Central memory CD4-positive, alpha-beta T cell (primary cell): ENCODE results near the gene ASCC3.
"Not testable (repeated sequence)": the region's sequence is repeated elsewhere in the genome, so short reads cannot be mapped to it uniquely, and the experiment has no call there.

Experiments used
- DNase-seq: peaks from one replicate; pipeline ENCODE4 v3.0.0; 2022

The ASCC3 gene

GRCh38 chr6:100881707-100882040 is 545 bp upstream of the ASCC3 start:
- peak; percentile 3 for DNase-seq

GRCh38 chr6:100880149-100880852 is 828 bp downstream of the ASCC3 start:
- no peak for DNase-seq

- DNase-seq: no peak
Measured at GRCh38 chr6:100879317-100879716, 1.8 kb downstream of the ASCC3 start.

- DNase-seq: no peak
Measured at GRCh38 chr6:100877851-100878250, 3.3 kb downstream of the ASCC3 start.

- DNase-seq: no peak
Measured at GRCh38 chr6:100876251-100876650, 4.9 kb downstream of the ASCC3 start.

GRCh38 chr6:100865525-100865924 is 15.6 kb downstream of the ASCC3 start:
- no peak for DNase-seq

- DNase-seq: no peak
Measured at GRCh38 chr6:100862063-100862462, 19.1 kb downstream of the ASCC3 start.

GRCh38 chr6:100856146-100856545 is 25.0 kb downstream of the ASCC3 start:
- no peak for DNase-seq

- DNase-seq: no peak
Measured at GRCh38 chr6:100851819-100852218, 29.3 kb downstream of the ASCC3 start.

- DNase-seq: no peak
Measured at GRCh38 chr6:100850174-100850573, 31.0 kb downstream of the ASCC3 start.

GRCh38 chr6:100846276-100846675 is 34.9 kb downstream of the ASCC3 start:
- DNase-seq: no peak

- no peak for DNase-seq
Measured at GRCh38 chr6:100845676-100846075, 35.5 kb downstream of the ASCC3 start.

GRCh38 chr6:100839419-100839818 is 41.7 kb downstream of the ASCC3 start:
- no peak for DNase-seq

- no peak for DNase-seq
Measured at GRCh38 chr6:100838011-100838410, 43.1 kb downstream of the ASCC3 start.

GRCh38 chr6:100833972-100834574 is 47.1 kb downstream of the ASCC3 start:
- DNase-seq: no peak

- not testable (repeated sequence) for DNase-seq
Measured at GRCh38 chr6:100829077-100829595, 52.0 kb downstream of the ASCC3 start.

- no peak for DNase-seq
Measured at GRCh38 chr6:100823041-100823440, 58.1 kb downstream of the ASCC3 start.

GRCh38 chr6:100818066-100818465 is 63.1 kb downstream of the ASCC3 start:
- no peak for DNase-seq

GRCh38 chr6:100810015-100810414 is 71.1 kb downstream of the ASCC3 start:
- DNase-seq: no peak

GRCh38 chr6:100809346-100809745 is 71.8 kb downstream of the ASCC3 start:
- DNase-seq: no peak

- no peak for DNase-seq
Measured at GRCh38 chr6:100808638-100809275, 72.4 kb downstream of the ASCC3 start.

GRCh38 chr6:100806296-100806695 is 74.8 kb downstream of the ASCC3 start:
- no peak for DNase-seq

GRCh38 chr6:100803264-100804045 is 77.7 kb downstream of the ASCC3 start:
- no peak for DNase-seq
